ES-I3 (cell line): Measurements from ENCODE around the gene CFAP43.

ENCODE experiments used
- H3K36me3 ChIP-seq: 2 replicates; pipeline ENCODE4 v1.6.1; 2013; ENCODE audit warnings: mild to moderate bottlenecking, low read length, control low read depth, moderate library complexity; ENCODE audit not compliant: insufficient read depth
- H3K4me1 ChIP-seq: 2 replicates; pipeline ENCODE4 v1.6.1; 2013; ENCODE audit warnings: mild to moderate bottlenecking, control low read depth, low read length; ENCODE audit not compliant: insufficient read depth
- H3K9ac ChIP-seq: 2 replicates; pipeline ENCODE4 v1.6.1; 2013; ENCODE audit warnings: low read depth, mild to moderate bottlenecking, low read length, moderate library complexity
- H3K9me3 ChIP-seq: 2 replicates; pipeline ENCODE4 v1.6.1; 2013; ENCODE audit warnings: mild to moderate bottlenecking, low read length, moderate library complexity; ENCODE audit not compliant: control insufficient read depth, insufficient read depth

Gene CFAP43

GRCh38 chr10:104267721-104268404 lies 35.7 kb upstream of the CFAP43 start:
- Histone ChIP-seq H3K9ac (peak overlapping the region; percentile 79), H3K36me3 (peaks cover 14% of the 10 kb centered on the region), H3K9me3 (no peaks in the 10 kb centered on the region), H3K4me1 (no peaks in the 10 kb centered on the region)

DNA sequence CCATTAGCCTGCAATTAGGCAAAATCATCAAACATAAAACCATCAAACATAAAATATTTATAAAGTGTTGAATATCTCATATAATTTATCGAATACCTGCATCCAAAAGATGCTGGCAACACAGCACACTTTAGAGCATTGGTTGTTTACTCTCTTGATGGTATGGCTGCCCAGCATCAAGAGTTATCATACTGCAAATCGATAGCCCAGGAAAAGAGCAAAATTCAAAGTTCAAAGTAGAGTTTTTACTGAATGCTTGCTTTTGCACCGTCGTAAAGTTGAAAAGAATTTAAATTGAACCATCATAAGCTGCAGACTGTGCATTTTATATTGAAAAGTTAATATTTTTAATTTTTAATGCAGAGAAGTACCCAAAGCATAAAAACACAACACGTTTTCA lies 32.6 kb upstream of the CFAP43 start:
- Histone ChIP-seq H3K36me3 (peaks cover 16% of the 10 kb centered on the region), H3K9ac (no peak overlapping the region), H3K9me3 (no peaks in the 10 kb centered on the region), H3K4me1 (peaks cover 15% of the 10 kb centered on the region)

GRCh38 chr10:104262055-104262454 lies 29.9 kb upstream of the CFAP43 start:
- peaks cover 16% of the 10 kb centered on the region for H3K4me1 ChIP-seq
- H3K9me3 ChIP-seq: no peaks in the 10 kb centered on the region
- H3K36me3 ChIP-seq: peaks cover 16% of the 10 kb centered on the region
- H3K9ac ChIP-seq: no peak overlapping the region

GRCh38 chr10:104260775-104261115 lies 28.6 kb upstream of the CFAP43 start:
- Histone ChIP-seq H3K9ac (no peak overlapping the region), H3K4me1 (peaks cover 23% of the 10 kb centered on the region), H3K9me3 (no peaks in the 10 kb centered on the region), H3K36me3 (peaks cover 12% of the 10 kb centered on the region)

- no peaks in the 10 kb centered on the region for H3K9me3 ChIP-seq
- no peak overlapping the region for H3K9ac ChIP-seq
- peaks cover 26% of the 10 kb centered on the region for H3K4me1 ChIP-seq
- H3K36me3 ChIP-seq: peaks cover 9% of the 10 kb centered on the region
Observed at GRCh38 chr10:104259999-104260774, 28.0 kb upstream of the CFAP43 start.

DNA sequence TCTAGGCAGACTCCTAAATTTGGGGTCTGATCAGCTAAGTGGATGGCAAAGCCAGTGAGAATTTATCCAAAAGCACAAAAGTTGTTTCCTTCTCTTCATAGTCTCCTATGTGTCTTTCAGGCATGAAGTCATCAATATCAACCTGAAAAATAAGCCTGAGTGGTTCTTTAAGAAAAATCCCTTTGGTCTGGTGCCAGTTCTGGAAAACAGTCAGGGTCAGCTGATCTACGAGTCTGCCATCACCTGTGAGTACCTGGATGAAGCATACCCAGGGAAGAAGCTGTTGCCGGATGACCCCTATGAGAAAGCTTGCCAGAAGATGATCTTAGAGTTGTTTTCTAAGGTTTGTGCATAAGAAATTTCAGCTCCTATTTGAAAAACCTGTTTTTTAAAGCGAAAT lies 27.3 kb upstream of the CFAP43 start:
- H3K9ac ChIP-seq: no peak overlapping the region
- peaks cover 26% of the 10 kb centered on the region for H3K4me1 ChIP-seq
- H3K9me3 ChIP-seq: no peaks in the 10 kb centered on the region
- peaks cover 9% of the 10 kb centered on the region for H3K36me3 ChIP-seq

GRCh38 chr10:104258209-104258608 lies 26.0 kb upstream of the CFAP43 start:
- Histone ChIP-seq H3K9me3 (no peaks in the 10 kb centered on the region), H3K36me3 (peaks cover 9% of the 10 kb centered on the region), H3K9ac (no peak overlapping the region), H3K4me1 (peaks cover 32% of the 10 kb centered on the region)

GRCh38 chr10:104257235-104257634 lies 25.1 kb upstream of the CFAP43 start:
- peaks cover 7% of the 10 kb centered on the region; the same call in 1 of the 2 replicates for H3K36me3 ChIP-seq

DNA sequence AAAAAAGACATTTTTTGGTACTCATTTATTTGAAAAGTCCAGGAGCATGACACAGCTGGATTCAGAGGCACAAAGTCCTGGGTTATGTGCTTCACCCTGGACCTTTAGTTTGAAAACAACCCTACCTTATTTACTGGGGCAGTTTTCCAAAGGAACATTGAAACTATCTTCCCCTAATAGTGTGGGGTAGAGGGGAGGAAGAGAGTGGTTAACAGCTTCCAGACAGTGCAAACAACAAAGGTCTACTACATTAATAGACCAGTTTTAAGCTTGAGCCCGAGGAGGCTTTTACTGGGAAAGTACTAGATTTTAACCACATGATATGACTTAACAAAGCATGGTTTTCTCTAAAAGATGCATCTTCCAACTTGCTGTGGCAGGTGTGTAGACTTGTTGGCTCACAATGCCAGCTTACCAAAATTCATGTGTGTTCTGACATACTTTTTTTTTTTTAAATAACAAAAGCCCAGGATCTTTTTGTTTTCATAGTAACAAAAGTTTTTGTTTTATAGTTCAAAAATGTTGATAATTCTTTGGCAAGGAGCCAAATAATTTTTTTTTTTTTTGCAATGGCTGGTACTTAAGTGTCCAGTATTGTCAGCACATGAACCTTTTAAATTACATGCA lies 24.3 kb upstream of the CFAP43 start:
- H3K36me3 ChIP-seq: 0 out of 2 replicates have a peak, but pooled peaks cover 7% of the 10 kb centered on the region
- no peak overlapping the region for H3K9ac ChIP-seq
- no peaks in the 10 kb centered on the region for H3K9me3 ChIP-seq
- H3K4me1 ChIP-seq: peaks cover 34% of the 10 kb centered on the region

More at GRCh38 chr10:104257235-104257634, 25.1 kb upstream of the CFAP43 start:
- Histone ChIP-seq H3K4me1 (peaks cover 34% of the 10 kb centered on the region), H3K9ac (no peak overlapping the region), H3K9me3 (no peaks in the 10 kb centered on the region)

DNA sequence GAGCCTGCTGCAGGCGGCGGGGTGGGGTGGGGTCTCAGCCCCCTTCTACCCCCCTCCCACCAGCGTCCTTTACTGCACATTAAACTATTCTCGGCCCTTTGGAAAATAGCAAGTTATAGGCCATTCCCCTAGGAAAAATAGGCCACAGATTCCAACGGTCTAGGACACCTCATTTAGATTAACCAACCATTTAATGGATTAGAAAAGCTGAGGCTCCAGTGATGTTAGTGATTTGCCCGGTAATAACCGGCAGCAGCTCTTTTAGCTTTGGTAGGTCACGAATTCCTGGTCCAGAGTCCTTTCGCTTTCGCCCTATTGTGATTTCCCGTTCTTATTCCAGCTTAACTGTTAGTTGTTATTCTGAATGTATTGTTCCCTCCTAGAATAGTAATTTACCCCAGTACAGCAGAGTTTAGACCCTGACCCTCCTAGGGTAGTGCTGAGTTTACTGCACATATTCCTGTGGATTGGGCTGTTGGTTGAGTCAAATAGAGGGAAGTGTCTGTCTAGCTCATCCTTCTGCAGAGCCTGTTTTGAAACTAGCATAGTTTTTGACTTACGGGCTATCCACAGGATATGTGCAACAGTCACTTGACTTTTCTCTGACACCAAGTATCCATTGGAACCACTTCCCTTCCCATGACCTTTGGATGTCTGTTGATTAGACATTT lies 23.3 kb upstream of the CFAP43 start:
- Histone ChIP-seq H3K36me3 (0 out of 2 replicates have a peak, but pooled peaks cover 7% of the 10 kb centered on the region), H3K9me3 (no peaks in the 10 kb centered on the region), H3K4me1 (peaks cover 32% of the 10 kb centered on the region), H3K9ac (peak overlapping the region; percentile 60)

- Histone ChIP-seq H3K4me1 (peaks cover 26% of the 10 kb centered on the region), H3K9me3 (no peaks in the 10 kb centered on the region), H3K36me3 (0 out of 2 replicates have a peak, but pooled peaks cover 7% of the 10 kb centered on the region), H3K9ac (peak within 1 kb of the TSS; percentile 60)
Observed at GRCh38 chr10:104254493-104255310, 22.5 kb upstream of the CFAP43 start, which contains the start of gene GSTO1. Gene GSTO1 (plus strand): TSS chr10:104254892. CDS start chr10:104254929, 37 bp downstream.

DNA sequence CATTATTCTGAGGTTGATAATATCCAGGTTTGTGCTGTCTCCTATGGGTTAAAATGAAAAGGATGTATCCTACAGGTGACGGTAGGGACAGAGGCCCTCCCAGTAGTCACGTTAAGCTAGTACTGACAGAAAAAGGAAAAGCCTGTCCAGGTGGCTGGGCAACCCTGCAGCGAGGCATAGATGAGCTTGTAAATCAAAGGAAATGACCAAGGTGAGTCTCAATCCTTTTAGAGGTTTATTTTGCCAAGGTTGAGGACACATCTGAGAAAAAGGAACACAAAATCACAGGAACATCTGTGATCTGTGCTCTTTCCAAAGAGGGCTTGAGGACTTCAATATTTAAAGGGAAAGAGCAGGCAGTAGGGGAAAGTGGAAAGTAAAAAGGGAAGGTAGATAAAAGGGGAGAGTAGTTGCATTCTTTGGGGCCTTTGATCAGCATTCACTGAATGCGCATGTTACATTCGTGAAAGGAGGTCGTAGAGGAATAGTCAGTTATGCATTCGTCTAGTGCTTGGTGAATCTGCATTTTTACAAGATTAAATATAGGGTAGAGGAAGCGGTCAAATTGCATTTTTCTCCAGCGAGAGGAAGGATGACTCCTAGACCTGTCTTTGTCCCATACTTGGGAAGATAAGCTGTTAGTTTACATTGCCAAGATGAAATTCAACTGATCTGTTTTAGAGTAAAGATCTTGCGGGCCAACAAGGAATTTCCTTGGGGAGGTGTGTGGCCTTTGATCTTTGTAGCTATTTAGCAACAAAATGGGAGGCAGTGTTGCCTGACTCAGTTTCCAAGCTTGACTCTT lies 21.6 kb upstream of the CFAP43 start:
- Histone ChIP-seq H3K9me3 (no peaks in the 10 kb centered on the region), H3K4me1 (peaks cover 26% of the 10 kb centered on the region), H3K9ac (peak overlapping the region; percentile 60), H3K36me3 (0 out of 2 replicates have a peak, but pooled peaks cover 5% of the 10 kb centered on the region)

- Histone ChIP-seq H3K9ac (no peak overlapping the region; the same call in 1 of the 2 replicates), H3K9me3 (no peaks in the 10 kb centered on the region), H3K36me3 (0 out of 2 replicates have a peak, but pooled peaks cover 2% of the 10 kb centered on the region), H3K4me1 (peaks cover 26% of the 10 kb centered on the region)
Observed at GRCh38 chr10:104253106-104253505, 20.9 kb upstream of the CFAP43 start.
